ENCODE measurements around the gene SPACA6. TPM values are rescaled to one million over a fixed set of nuclear protein-coding genes. Genes with fewer than 3 reads are reported as not detected.

SPACA6 gene
- total RNA-seq, 5 donors from 2014 or later (not counting 1 experiment from before 2014, with no cell fraction given), result 5.5 to 9.9 (median 6.9) TPM

GRCh38 chr19:51724543-51724942, 31.4 kb downstream of the SPACA6 start:
- POLR2A ChIA-PET, result no interaction called here

GRCh38 chr19:51726049-51726448, 32.9 kb downstream of the SPACA6 start:
- H3K36me3 Mint-ChIP-seq, result no peaks in the 10 kb centered on the region
- no peak for DNase-seq
- ChIA-PET CTCF (no interaction called here), POLR2A (no interaction called here)
- peaks cover 3 to 8% (median 5%) of the 10 kb centered on the region in 3 donors for H3K9me3 Mint-ChIP-seq
- H3K4me1 Mint-ChIP-seq, result no peaks in the 10 kb centered on the region
- Histone ChIP-seq H3K9me3 (no peaks in the 10 kb centered on the region), H3K36me3 (ENCODE audit: control insufficient read depth in 2 of 2, extremely low read depth in 1 of 2, insufficient read depth in 1 of 2, low read length in 1 of 2) (no peaks in the 10 kb centered on the region), H3K27ac (ENCODE audit: low read length) (no peak overlapping the region), H3K4me1 (ENCODE audit: control insufficient read depth in 1 of 2, extremely low read depth in 1 of 2, insufficient read depth in 2 of 2, low read length in 2 of 2) (no peaks in the 10 kb centered on the region), H3K27me3 (replicated peaks in 1 of 2; ENCODE audit: control insufficient read depth in 2 of 2, extremely low read depth in 1 of 2, insufficient read depth in 2 of 2, low read length in 1 of 2) (peaks cover 4 to 56% of the 10 kb centered on the region in 2 experiments), H3K4me3 (ENCODE audit: control insufficient read depth in 1 of 2, extremely low read depth in 1 of 2, low read length in 1 of 2) (no peak overlapping the region)
- peaks cover 44 to 49% of the 10 kb centered on the region in 2 donors for H3K27me3 Mint-ChIP-seq
- ATAC-seq (replicated peaks in 1 of 4), result no peak
- H3K4me3 Mint-ChIP-seq, result no peak overlapping the region
- no peak overlapping the region for H3K27ac Mint-ChIP-seq
- WGBS (ENCODE audit: insufficient coverage), result 83% methylated on average over 7 of the region's 14 CpGs

More at GRCh38 chr19:51724543-51724942, 31.4 kb downstream of the SPACA6 start:
- Mint-ChIP-seq H3K27me3 (peaks cover 54 to 60% of the 10 kb centered on the region in 2 donors), H3K9me3 (peaks cover 0 to 3% (median 0%) of the 10 kb centered on the region in 3 donors), H3K4me3 (no peak overlapping the region), H3K36me3 (no peaks in the 10 kb centered on the region), H3K4me1 (peaks cover 0 to 5% (median 0%) of the 10 kb centered on the region in 3 donors), H3K27ac (no peak overlapping the region)
- 69% methylated on average over 11 of the region's 15 CpGs for WGBS (ENCODE audit: insufficient coverage)
- Histone ChIP-seq H3K9me3 (no peaks in the 10 kb centered on the region), H3K4me3 (ENCODE audit: control insufficient read depth in 1 of 2, extremely low read depth in 1 of 2, low read length in 1 of 2) (no peak overlapping the region), H3K4me1 (ENCODE audit: control insufficient read depth in 1 of 2, extremely low read depth in 1 of 2, insufficient read depth in 2 of 2, low read length in 2 of 2) (no peaks in the 10 kb centered on the region), H3K27ac (ENCODE audit: low read length) (no peak overlapping the region), H3K27me3 (replicated peaks in 1 of 2; ENCODE audit: control insufficient read depth in 2 of 2, extremely low read depth in 1 of 2, insufficient read depth in 2 of 2, low read length in 1 of 2) (peaks cover 4 to 59% of the 10 kb centered on the region in 2 experiments), H3K36me3 (ENCODE audit: control insufficient read depth in 2 of 2, extremely low read depth in 1 of 2, insufficient read depth in 1 of 2, low read length in 1 of 2) (no peaks in the 10 kb centered on the region)
- CTCF ChIA-PET, result no interaction called here
- ATAC-seq (replicated peaks in 1 of 4) (no peak), DNase-seq (no peak)

GRCh38 chr19:51727349-51727880, 34.3 kb downstream of the SPACA6 start:
- peaks cover 9 to 17% (median 10%) of the 10 kb centered on the region in 3 donors for H3K9me3 Mint-ChIP-seq
- WGBS (ENCODE audit: insufficient coverage), result 71% methylated on average over 7 of the region's 7 CpGs
- Histone ChIP-seq H3K9me3 (no peaks in the 10 kb centered on the region), H3K27me3 (replicated peaks in 1 of 2; ENCODE audit: control insufficient read depth in 2 of 2, extremely low read depth in 1 of 2, insufficient read depth in 2 of 2, low read length in 1 of 2) (peaks cover 2 to 54% of the 10 kb centered on the region in 2 experiments), H3K4me1 (ENCODE audit: control insufficient read depth in 1 of 2, extremely low read depth in 1 of 2, insufficient read depth in 2 of 2, low read length in 2 of 2) (no peaks in the 10 kb centered on the region), H3K4me3 (ENCODE audit: control insufficient read depth in 1 of 2, extremely low read depth in 1 of 2, low read length in 1 of 2) (no peak overlapping the region), H3K36me3 (ENCODE audit: control insufficient read depth in 2 of 2, extremely low read depth in 1 of 2, insufficient read depth in 1 of 2, low read length in 1 of 2) (no peaks in the 10 kb centered on the region), H3K27ac (ENCODE audit: low read length) (no peak overlapping the region)
- DNase-seq (no peak), ATAC-seq (replicated peaks in 1 of 4) (no peak)
- no peak overlapping the region for H3K4me3 Mint-ChIP-seq
- ChIA-PET CTCF (interaction anchor here (0.6 to 0.7 kb wide), 2 partner anchors 980 to 1777 kb away, joined by 3 to 9 read pairs; no protein-coding TSS in a partner anchor), POLR2A (no interaction called here)
- H3K27me3 Mint-ChIP-seq, result peaks cover 46 to 50% of the 10 kb centered on the region in 2 donors
- no peaks in the 10 kb centered on the region for H3K4me1 Mint-ChIP-seq
- no peaks in the 10 kb centered on the region for H3K36me3 Mint-ChIP-seq
- H3K27ac Mint-ChIP-seq, result no peak overlapping the region

- H3K36me3 ChIP-seq (ENCODE audit: control insufficient read depth in 2 of 2, extremely low read depth in 1 of 2, insufficient read depth in 1 of 2, low read length in 1 of 2), result no peaks in the 10 kb centered on the region
- H3K4me1 ChIP-seq (ENCODE audit: control insufficient read depth in 1 of 2, extremely low read depth in 1 of 2, insufficient read depth in 2 of 2, low read length in 2 of 2), result no peaks in the 10 kb centered on the region
- H3K36me3 Mint-ChIP-seq, result no peaks in the 10 kb centered on the region
- H3K9me3 ChIP-seq, result no peaks in the 10 kb centered on the region
- DNase-seq (no peak), ATAC-seq (replicated peaks in 1 of 4) (no peak)
- CTCF ChIA-PET, result no interaction called here
- no peaks in the 10 kb centered on the region for H3K4me1 Mint-ChIP-seq
- no peak overlapping the region for H3K4me3 ChIP-seq (ENCODE audit: control insufficient read depth in 1 of 2, extremely low read depth in 1 of 2, low read length in 1 of 2)
- no peak overlapping the region for H3K27ac ChIP-seq (ENCODE audit: low read length)
- H3K4me3 Mint-ChIP-seq, result no peak overlapping the region
- H3K9me3 Mint-ChIP-seq, result peaks cover 9 to 19% (median 10%) of the 10 kb centered on the region in 3 donors
- H3K27me3 ChIP-seq (replicated peaks in 1 of 2; ENCODE audit: control insufficient read depth in 2 of 2, extremely low read depth in 1 of 2, insufficient read depth in 2 of 2, low read length in 1 of 2), result peaks cover 0 to 45% of the 10 kb centered on the region in 2 experiments
- POLR2A ChIA-PET, result no interaction called here
- WGBS (ENCODE audit: insufficient coverage), result no CpG with 5 or more reads among the region's 2 CpGs
- H3K27me3 Mint-ChIP-seq, result peaks cover 33 to 38% of the 10 kb centered on the region in 2 donors
- H3K27ac Mint-ChIP-seq, result no peak overlapping the region
Measured at GRCh38 chr19:51729781-51730180, 36.7 kb downstream of the SPACA6 start.

- POLR2A ChIA-PET, result no interaction called here
- no peak overlapping the region for H3K4me3 Mint-ChIP-seq
- no peaks in the 10 kb centered on the region for H3K36me3 Mint-ChIP-seq
Measured at GRCh38 chr19:51733742-51734522, 40.8 kb downstream of the SPACA6 start.

GRCh38 chr19:51735759-51736449, 42.8 kb downstream of the SPACA6 start:
- H3K27me3 Mint-ChIP-seq, result peaks cover 22 to 30% of the 10 kb centered on the region in 2 donors
- H3K4me1 Mint-ChIP-seq, result no peaks in the 10 kb centered on the region
- Histone ChIP-seq H3K36me3 (ENCODE audit: control insufficient read depth in 2 of 2, extremely low read depth in 1 of 2, insufficient read depth in 1 of 2, low read length in 1 of 2) (no peaks in the 10 kb centered on the region), H3K4me1 (ENCODE audit: control insufficient read depth in 1 of 2, extremely low read depth in 1 of 2, insufficient read depth in 2 of 2, low read length in 2 of 2) (no peaks in the 10 kb centered on the region), H3K9me3 (no peaks in the 10 kb centered on the region), H3K4me3 (ENCODE audit: control insufficient read depth in 1 of 2, extremely low read depth in 1 of 2, low read length in 1 of 2) (no peak overlapping the region), H3K27ac (ENCODE audit: low read length) (no peak overlapping the region), H3K27me3 (replicated peaks in 1 of 2; ENCODE audit: control insufficient read depth in 2 of 2, extremely low read depth in 1 of 2, insufficient read depth in 2 of 2, low read length in 1 of 2) (peaks cover 2 to 9% of the 10 kb centered on the region in 2 experiments)
- no peak overlapping the region for H3K4me3 Mint-ChIP-seq
- peaks cover 6 to 12% (median 7%) of the 10 kb centered on the region in 3 donors for H3K9me3 Mint-ChIP-seq
- ATAC-seq (replicated peaks in 1 of 4) (no peak), DNase-seq (peak in 21 of 35 experiments; percentile 3 to 61 (median 17))
- ChIA-PET CTCF (no interaction called here), POLR2A (no interaction called here)
- no peaks in the 10 kb centered on the region for H3K36me3 Mint-ChIP-seq
- WGBS (ENCODE audit: insufficient coverage), result 18% methylated on average over 6 of the region's 10 CpGs
- no peak overlapping the region for H3K27ac Mint-ChIP-seq

More at GRCh38 chr19:51733742-51734522, 40.8 kb downstream of the SPACA6 start:
- Mint-ChIP-seq H3K9me3 (peaks cover 9 to 16% (median 10%) of the 10 kb centered on the region in 3 donors), H3K4me1 (no peaks in the 10 kb centered on the region), H3K27me3 (peaks cover 22 to 32% of the 10 kb centered on the region in 2 donors), H3K27ac (no peak overlapping the region)
- CTCF ChIA-PET, result no interaction called here
- Histone ChIP-seq H3K4me1 (ENCODE audit: control insufficient read depth in 1 of 2, extremely low read depth in 1 of 2, insufficient read depth in 2 of 2, low read length in 2 of 2) (no peaks in the 10 kb centered on the region), H3K27ac (ENCODE audit: low read length) (no peak overlapping the region), H3K4me3 (ENCODE audit: control insufficient read depth in 1 of 2, extremely low read depth in 1 of 2, low read length in 1 of 2) (no peak overlapping the region), H3K27me3 (replicated peaks in 1 of 2; ENCODE audit: control insufficient read depth in 2 of 2, extremely low read depth in 1 of 2, insufficient read depth in 2 of 2, low read length in 1 of 2) (peaks cover 2 to 18% of the 10 kb centered on the region in 2 experiments), H3K36me3 (ENCODE audit: control insufficient read depth in 2 of 2, extremely low read depth in 1 of 2, insufficient read depth in 1 of 2, low read length in 1 of 2) (no peaks in the 10 kb centered on the region), H3K9me3 (no peaks in the 10 kb centered on the region)
- ATAC-seq (replicated peaks in 1 of 4), result no peak
- WGBS (ENCODE audit: insufficient coverage), result 67% methylated on average over 1 of the region's 7 CpGs
- DNase-seq, result no peak

All from T-cell (primary cell).